OCI-LY3 (cell line): ENCODE results near the gene ARPIN.

Source experiments
- H2AFZ ChIP-seq: fragments of 200-600, 300-600 bp; shearing (Covaris generic); 2 replicates; pipeline ENCODE4 v1.6.0; 2014; ENCODE audit warnings: antibody characterized with exemption, low read depth, low read length
- H3K27ac ChIP-seq: fragments of 200-600, 300-600 bp; sonication (generic); 2 replicates; pipeline ENCODE4 v1.5.1; 2014; ENCODE audit warnings: mild to moderate bottlenecking, low read length, moderate library complexity, mixed read lengths
- H3K27me3 ChIP-seq: fragments of 200-600, 300-600 bp; sonication (generic); 2 replicates; pipeline ENCODE4 v1.6.1; 2014; ENCODE audit warnings: low read depth, low read length, mixed read lengths
- H3K36me3 ChIP-seq: fragments of 200-600, 300-600 bp; sonication (generic); replicated peaks from 2 replicates; pipeline ENCODE3; 2014; ENCODE audit warnings: low read depth, low read length, mixed read lengths
- H3K4me1 ChIP-seq: fragments of 300-600, 200-600 bp; sonication (generic); 2 replicates; pipeline ENCODE4 v1.6.1; 2014; ENCODE audit warnings: low read length, mixed read lengths
- H3K4me2 ChIP-seq: fragments of 200-600, 300-600 bp; sonication (generic); 2 replicates; pipeline ENCODE4 v1.6.1; 2014; ENCODE audit warnings: low read length, mixed read lengths
- H3K4me3 ChIP-seq: fragments of 300-600, 200-600 bp; sonication (generic); 2 replicates; pipeline ENCODE4 v1.5.1; 2014; ENCODE audit warnings: antibody characterized with exemption, mild to moderate bottlenecking, low read length, moderate library complexity
- H3K79me2 ChIP-seq: fragments of 300-600, 200-600 bp; shearing (Covaris generic); 2 replicates; pipeline ENCODE4 v1.6.1; 2014; ENCODE audit warnings: mild to moderate bottlenecking, low read length, mixed read lengths
- H3K9ac ChIP-seq: fragments of 300-600, 200-600 bp; shearing (Covaris generic); 2 replicates; pipeline ENCODE4 v1.6.0; 2014; ENCODE audit warnings: mild to moderate bottlenecking, low read length, moderate library complexity
- H3K9me3 ChIP-seq: fragments of 200-600, 300-600 bp; shearing (Covaris generic); 2 replicates; pipeline ENCODE4 v1.6.1; 2014; ENCODE audit warnings: low read length, mixed read lengths; ENCODE audit not compliant: insufficient read depth
- H4K20me1 ChIP-seq: fragments of 200-600, 300-600 bp; sonication (generic); 2 replicates; pipeline ENCODE4 v1.6.1; 2016; ENCODE audit warnings: low read length, mixed read lengths; ENCODE audit not compliant: insufficient read depth
- CTCF ChIP-seq: fragments of 200-600, 300-600 bp; sonication (generic); IDR thresholded peaks from 2 replicates; pipeline ENCODE4 v1.5.1; 2014; ENCODE audit warnings: antibody characterized with exemption, low read length, low read depth
- EZH2phosphoT487 ChIP-seq: fragments of 200-600 bp; shearing (Covaris generic); IDR thresholded peaks from 2 replicates; pipeline ENCODE4 v1.6.1; 2018; ENCODE audit warnings: antibody characterized with exemption, mixed run types, low read depth

Gene ARPIN

GRCh38 chr15:89848970-89849292 is 63.8 kb downstream of the ARPIN start:
- peaks cover 3% of the 10 kb centered on the region; the same call in 1 of the 2 replicates for H3K79me2 ChIP-seq
- H3K4me2 ChIP-seq, result peak overlapping the region; percentile 86
- no peaks in the 10 kb centered on the region for H3K9me3 ChIP-seq
- H3K9ac ChIP-seq, result peak overlapping the region; percentile 84
- no peak overlapping the region for H2AFZ ChIP-seq
- no peaks in the 10 kb centered on the region for H3K27me3 ChIP-seq
- TF ChIP-seq CTCF, result no peak
- TF ChIP-seq EZH2phosphoT487, result no peak
- peak overlapping the region; percentile 58 for H3K4me3 ChIP-seq
- H3K4me1 ChIP-seq, result peaks cover 79% of the 10 kb centered on the region
- H3K36me3 ChIP-seq, result peaks cover 15% of the 10 kb centered on the region
- H3K27ac ChIP-seq, result peak overlapping the region; percentile 99
- no peaks in the 10 kb centered on the region for H4K20me1 ChIP-seq

GRCh38 chr15:89847101-89847500 is 65.7 kb downstream of the ARPIN start:
- Histone ChIP-seq H3K9ac (peak overlapping the region; percentile 81), H3K36me3 (peaks cover 8% of the 10 kb centered on the region), H3K9me3 (no peaks in the 10 kb centered on the region), H3K27me3 (no peaks in the 10 kb centered on the region), H3K79me2 (peaks cover 3% of the 10 kb centered on the region; the same call in 1 of the 2 replicates), H4K20me1 (no peaks in the 10 kb centered on the region), H3K4me1 (peaks cover 70% of the 10 kb centered on the region), H3K4me3 (no peak overlapping the region), H3K4me2 (peak overlapping the region; percentile 86; the same call in 1 of the 2 replicates), H3K27ac (peak overlapping the region; percentile 99), H2AFZ (no peak overlapping the region)
- TF ChIP-seq EZH2phosphoT487 (no peak), CTCF (no peak)

- Histone ChIP-seq H3K4me3 (no peak overlapping the region), H3K36me3 (peaks cover 8% of the 10 kb centered on the region), H2AFZ (no peak overlapping the region), H3K4me1 (peaks cover 68% of the 10 kb centered on the region), H4K20me1 (no peaks in the 10 kb centered on the region), H3K27ac (peak overlapping the region; percentile 64), H3K27me3 (no peaks in the 10 kb centered on the region), H3K4me2 (peak overlapping the region; percentile 42), H3K9me3 (no peaks in the 10 kb centered on the region), H3K79me2 (peaks cover 3% of the 10 kb centered on the region; the same call in 1 of the 2 replicates), H3K9ac (peak overlapping the region; percentile 38)
- TF ChIP-seq EZH2phosphoT487 (no peak), CTCF (no peak)
Observed at GRCh38 chr15:89845305-89845893, 67.4 kb downstream of the ARPIN start.
